Amniotic stem cell (primary cell): ENCODE measurements around the gene RTN1.

Experiments
- DNase-seq: peaks from one replicate; lab custom pipeline; 2025; lab: John Stamatoyannopoulos, UW

Gene RTN1

DNA sequence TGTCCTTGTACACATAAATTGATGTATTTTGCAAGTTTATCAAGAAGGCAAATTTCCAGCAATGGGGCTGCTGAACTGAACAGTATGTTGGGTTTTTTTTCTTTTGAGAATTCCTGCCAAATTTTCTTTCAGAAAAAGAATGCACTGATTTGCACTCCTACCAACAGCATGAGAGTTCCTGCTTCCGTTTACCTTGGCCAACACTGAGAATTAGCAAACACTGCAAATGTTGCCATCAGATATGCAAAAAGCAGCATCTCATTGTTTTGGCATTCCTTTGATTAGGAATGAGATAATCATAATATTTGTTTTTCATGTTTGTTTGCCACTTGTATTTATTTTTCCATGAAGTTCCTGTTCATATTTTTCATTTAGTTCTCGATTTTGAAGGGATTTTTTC is 82.4 kb downstream of the RTN1 start:
- no peak for DNase-seq

DNA sequence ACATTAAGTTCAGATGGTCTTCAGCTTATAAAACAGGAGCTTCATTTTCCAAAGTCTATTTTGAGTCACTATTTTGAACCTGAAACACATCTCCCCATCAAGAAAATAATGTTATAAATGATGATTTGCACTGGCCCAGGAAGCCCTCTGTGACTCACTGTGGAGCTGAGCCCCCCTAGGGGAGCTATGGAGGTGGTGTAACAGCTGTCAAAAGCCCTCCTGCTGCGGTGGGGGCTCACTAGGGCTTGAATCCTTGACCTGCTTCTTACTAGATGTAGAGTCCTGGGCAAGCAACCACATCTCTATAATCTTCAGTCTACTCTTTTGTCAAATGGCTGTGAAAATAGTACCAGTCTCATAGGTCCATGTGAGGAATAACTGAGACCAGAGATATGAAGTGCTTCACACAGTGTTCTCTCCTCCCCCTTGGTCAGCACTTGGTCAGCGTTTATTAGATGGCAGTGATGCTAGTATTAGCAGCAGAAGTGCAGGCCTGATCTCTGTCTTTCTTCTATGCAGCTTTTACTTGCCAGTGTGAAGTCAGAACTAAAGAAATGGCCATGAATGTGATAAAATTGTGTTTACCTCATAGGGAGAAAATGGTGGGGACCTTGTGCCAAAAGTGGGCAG is 83.4 kb downstream of the RTN1 start:
- no peak for DNase-seq

DNA sequence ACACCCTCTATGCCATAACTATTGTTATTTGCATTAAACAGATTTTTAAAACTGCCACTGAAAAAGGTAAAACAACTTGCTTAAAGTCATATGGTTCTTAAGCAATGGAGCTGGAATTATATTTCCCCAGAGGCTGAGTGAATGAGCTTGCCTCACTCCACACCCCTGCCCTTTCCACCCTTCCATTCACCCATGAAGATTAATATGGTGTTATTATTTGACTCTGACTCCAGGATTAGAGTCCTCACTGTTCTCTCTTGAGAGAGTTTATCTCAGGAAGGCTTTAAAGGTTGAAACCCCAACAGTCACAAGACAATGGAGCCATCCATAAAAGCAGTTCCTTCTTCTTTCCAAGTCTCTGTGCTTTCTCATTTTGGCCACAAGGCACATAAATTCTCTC is 84.9 kb downstream of the RTN1 start:
- DNase-seq: no peak

DNA sequence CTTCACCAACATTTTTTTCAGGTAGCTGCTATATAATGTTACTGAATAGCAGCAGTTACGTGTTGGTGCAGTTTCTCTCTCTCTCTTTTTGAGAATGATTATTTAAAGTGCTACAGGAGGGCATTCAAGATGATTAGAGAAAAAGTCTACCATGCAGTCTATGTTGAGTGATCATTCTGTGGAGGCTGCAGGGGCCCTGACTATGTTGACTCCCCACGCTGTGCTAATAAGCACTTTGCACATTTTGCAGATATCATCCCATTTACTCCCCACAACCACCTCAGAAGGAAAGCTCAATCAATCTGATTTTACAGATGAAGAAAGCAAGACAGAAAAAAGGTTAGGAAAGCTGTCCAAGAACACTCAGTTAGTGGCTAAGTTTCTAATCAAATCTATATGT is 87.8 kb downstream of the RTN1 start:
- no peak for DNase-seq

DNA sequence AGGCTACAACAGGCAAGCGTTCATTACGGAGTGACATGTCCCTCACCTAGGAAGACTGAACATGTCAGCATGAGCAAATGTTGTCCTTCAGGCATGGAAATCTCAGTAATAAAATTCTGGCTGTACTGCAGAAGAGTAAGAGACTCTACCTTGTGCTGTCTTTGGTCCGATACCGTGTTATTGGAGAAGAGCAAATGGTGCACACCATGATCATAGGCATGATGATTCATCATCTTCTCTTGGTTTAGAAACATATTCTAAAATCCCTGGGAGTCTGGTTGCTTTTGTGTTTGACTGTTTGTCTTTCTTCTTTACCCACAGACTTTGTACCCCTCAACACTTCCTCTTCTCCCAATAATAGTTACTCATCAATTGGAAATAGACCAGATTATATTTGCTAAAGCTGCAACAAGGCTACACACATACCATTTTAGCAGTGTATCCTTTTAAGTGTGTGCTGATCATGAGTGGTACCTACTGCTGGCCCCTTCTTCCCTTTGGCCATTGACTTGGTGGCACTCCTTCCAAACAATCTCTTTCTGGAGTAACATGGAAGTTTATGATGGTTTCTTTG is 93.5 kb downstream of the RTN1 start:
- DNase-seq: no peak

DNA sequence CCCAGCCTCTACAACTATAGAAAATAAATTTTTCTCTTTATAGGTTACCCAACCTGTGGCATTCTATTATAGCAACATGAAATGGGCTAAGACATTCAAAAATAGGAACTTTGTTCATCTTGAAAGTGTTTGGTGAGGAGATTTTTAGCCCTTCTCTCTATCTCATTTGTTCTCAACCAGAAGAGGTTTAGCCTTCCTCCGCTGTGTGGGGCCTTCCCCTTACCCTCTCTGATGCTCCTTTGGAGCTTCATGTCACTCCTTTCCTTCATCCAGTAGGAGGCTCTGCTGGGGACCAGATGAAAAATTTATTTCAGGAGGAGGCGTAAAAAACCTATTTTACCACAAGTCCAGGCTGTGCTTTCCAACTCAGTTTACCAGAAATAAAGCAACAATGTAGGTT is 94.1 kb downstream of the RTN1 start:
- DNase-seq: no peak

DNA sequence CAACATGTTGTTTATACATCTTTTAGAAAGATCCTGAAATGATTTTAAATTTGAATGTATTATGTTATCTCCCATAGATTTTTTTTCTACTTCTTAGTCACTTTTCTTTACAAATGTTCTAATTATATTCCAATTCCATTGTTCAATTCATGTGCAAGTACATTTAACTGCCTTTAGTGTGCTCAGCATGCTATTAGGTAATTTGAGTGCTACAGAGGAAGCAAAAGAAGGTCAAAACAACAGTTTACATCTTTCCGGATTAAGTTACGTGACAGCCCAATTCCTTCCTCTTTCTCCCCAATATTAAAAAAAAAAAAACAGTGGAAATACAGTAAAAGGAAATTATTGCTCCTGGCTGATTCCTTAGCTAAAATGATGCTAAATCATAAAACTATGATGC is 98.3 kb downstream of the RTN1 start:
- no peak for DNase-seq

DNA sequence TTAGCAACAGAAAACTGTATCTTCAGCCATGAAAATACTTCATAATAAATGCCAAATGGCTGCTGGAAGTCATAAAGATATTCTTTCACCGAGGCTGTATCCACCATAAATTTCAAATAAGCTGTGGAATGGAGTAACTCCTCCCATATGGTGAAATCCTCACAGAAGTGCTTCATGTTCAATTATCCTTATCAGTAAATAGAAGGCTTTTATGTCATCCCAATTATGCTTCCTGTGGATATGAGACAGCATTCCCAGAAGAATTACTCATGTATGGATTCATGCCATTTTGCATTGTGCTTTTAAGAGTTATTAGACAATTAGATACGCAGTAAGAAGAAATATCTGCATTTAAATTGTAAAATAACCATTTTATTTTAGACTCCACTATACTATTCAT is 99.0 kb downstream of the RTN1 start:
- no peak for DNase-seq

DNA sequence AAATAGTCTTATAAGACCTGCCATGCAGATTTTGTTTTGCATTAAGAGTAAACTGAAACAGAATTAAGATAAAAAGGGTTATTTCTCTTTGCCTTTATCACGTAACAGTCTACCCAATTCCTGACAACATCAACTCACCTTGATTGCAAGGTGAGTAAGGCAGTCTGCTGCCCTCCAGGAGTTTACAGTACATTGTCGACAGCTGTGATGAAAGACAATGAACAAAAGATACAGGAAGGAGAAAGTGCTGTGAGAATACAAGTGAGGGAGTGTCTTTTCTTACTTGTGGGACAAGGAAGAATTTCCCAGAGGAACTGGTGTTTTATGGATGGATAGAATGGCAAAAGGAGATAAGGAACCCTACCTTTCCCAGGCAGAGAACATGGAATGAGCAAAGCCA is 101.0 kb downstream of the RTN1 start:
- no peak for DNase-seq

DNA sequence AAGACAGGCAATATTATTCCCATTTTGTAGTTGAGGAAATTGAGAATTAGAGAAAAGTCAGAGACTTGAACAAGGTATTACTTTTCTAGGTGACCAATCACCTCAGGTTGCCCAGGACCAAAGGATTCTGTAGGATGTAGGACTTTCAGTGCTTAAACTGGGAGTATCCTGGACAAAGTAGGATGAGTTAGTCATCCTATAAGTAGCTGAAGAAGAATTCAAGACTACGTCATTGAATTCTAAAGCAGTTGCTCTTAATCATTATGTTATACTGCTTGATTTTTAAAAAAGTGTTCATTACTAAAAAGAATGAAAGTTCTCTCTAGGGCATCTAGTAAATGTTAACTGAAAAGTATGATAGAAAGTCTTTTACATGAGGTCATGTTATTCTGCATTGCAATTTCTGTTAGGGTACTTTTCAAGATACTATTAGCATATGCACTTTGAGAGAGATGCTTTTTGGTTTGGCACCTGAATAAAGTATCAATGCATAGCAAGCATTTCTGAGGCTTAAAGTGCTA is 101.7 kb downstream of the RTN1 start:
- no peak for DNase-seq

DNA sequence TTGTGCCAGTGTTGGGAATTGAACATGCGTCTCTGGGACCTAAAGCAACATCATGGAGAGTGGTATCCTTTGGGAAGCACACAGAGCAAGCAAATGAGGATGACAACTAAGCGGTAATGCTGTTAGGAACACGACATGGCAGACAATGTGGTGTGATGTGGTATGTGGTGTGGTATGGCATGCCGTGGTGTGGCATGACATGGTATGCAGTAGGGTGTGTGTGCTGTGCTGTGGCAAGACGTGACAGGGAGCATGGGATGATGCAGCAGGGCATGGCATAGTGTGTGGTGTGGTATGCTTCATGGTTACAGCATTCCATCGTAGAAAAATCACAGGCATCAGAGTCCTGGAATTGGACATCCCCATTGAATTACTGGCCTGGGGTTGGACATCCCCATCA is 108.7 kb downstream of the RTN1 start:
- no peak for DNase-seq

DNA sequence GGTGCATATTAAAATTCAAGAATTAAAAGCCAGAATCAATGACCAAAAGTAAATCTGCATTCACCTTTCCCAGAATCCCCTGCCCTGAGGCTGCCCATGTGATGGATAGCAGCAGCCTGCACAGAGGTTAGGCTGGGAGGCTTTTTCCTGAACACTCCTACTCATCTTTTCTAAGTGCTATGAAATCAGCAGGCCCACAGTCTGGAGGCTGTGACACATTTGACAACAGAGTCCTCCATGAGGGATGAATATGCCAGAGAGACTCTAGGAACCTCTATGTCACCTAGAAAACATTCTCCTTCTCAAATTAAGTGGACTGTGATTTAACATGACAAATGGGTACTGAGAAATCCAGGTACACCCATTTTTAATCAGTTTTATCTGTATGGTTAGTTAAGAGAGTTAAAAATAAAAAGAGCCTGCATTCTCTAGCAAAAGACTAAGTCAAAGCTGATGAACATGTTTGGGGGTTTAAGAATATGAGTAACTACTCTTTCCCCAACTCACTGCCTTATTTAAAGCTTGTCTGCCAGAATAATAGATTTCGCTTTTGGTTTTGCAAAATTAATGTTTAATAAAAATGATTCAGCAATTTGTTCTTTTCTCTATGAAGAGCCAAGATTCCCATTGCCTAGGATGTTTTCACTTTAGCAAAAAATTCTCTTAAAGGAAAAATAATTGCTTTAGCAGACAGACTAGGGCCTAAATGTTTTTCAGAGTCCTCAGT is 115.0 kb downstream of the RTN1 start:
- no peak for DNase-seq

DNA sequence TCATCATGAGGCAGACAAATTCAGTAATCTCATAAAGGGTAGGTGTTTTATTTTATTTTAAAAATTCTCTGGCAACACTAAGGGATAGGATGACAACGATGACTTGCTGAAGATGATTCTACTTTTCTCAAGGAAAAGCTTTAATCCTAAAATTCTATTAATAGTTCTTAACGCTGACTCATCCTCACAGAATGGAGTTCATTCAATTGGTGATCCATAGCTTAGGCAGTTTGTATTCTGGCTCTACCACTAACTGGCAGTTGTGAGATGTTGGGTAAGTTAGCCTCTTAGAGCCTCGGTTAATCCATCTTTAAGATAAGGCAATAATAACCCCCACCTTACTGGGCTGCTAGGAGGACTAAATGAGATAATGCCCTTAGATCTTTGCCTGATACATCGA is 116.3 kb downstream of the RTN1 start:
- DNase-seq: no peak

DNA sequence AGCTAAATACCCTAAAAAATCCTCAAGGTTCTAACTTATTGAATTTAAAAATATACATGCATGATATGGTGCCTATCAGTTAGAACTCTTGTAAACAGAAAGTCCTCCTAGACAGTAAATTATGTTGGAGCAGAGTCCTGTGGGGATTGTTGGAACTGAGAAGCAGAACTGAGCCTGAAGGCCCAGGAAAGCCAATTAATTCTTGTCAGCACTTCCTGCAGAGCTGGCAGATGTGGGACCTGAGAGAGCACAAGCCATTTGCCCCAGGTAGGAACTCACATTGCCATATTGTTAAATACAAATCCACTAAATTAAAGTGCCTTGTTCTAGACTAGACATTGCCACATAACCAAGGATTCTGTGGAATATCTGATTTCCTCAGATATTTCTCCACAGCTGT is 117.1 kb downstream of the RTN1 start:
- no peak for DNase-seq

DNA sequence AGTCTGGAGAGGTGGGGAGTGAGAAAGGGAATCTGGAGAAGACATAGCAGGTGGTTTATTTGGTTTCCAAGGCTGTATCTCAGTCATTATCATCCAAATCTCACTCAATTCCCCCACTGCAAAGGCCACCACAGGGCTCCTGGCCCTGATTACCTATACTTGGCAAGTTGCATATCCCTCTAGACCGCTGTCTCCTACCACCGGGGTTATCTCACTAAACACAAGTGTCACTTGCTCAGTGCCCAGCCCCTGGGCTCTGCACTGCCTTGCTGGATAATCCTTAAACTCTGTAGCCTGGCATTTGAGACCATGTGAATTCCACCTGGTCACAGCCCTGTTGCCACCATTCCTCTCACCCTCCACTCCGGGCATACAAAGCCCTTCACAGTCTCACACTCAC is 119.0 kb downstream of the RTN1 start:
- no peak for DNase-seq

DNA sequence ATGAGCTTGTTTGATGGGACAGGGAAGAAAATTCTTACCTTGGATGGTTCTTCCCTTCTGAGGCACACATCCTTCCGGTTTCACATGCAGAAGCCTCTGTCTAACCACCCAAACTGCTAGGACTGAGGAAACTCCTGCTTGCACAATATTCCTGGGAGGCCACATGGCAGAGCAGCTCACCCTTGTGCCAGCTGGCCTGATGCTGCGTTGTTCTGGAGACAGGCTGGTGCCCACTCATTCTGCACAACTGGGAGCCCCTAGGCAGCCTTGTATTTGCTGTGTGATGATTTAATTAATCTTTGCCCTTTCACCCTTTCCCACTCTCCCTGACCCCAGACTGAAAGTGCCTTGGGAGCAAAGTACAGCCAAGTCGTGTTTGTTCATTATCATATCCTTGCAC is 130.8 kb downstream of the RTN1 start:
- DNase-seq: no peak

DNA sequence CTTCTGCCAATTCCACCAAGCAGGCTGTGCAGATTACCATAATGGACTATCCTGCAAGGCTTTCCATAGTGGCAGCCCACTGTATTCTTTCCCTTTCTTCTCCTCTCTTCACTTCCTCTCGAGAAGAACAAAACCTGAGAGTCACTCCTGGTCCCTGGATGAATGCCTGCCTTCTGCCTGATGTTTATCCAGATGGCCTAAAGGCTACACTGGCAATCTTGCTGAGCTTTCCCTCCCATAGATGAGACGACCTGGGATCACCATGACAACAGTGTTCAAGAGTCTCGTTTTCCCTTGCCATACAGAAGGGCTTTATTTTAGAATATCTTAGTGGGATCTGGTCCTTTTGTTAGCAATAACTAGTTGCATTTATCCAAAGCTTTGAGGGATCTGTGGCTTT is 142.3 kb downstream of the RTN1 start:
- no peak for DNase-seq

DNA sequence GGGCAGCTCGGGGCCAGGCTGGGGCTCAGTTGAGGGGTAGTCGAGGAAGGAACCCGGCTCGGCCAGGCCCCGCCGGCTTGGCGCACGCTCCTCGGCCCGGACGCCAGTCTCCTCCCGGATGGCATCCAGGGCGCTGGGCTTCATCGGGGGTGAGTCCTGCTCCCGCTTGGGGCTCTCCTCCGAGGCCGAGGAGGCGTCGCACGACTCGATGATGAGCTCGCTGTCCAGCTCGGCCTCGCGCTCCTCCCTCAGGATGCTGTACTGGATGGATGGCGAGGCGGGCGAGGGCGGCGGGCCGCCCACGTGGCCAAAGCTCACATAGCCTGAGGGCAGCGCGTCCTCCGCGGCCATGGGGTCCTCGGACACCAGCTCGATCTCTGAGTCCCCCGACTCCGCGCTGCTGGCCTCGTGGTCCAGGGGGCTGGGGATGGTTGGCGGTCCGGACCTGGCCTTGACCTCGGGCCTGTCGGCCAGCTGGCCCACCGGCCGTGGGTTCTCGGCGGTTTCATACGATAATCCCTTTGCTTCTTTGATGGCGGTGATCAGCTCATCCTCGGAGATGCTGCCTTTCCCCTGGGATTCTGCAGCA is 143.4 kb downstream of the RTN1 start:
- DNase-seq: no peak

DNA sequence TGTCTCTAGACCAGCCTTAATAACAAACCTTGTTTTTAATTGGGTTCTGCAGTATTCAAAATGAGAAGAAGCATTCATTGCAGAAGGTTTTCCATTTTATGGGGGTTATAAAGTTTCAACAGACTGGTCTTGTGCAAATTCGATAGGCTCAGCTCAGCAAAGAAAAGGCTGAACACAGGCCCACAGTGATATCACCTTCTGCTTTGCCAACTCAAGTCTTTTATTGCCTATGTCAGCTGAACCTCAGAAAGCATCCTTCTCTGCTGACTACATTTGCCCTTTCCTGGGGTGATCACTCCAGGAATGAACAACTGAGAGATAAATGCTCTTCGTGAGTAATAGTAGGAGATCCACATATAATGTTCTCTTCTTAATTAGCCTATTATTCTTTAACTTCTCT is 159.5 kb downstream of the RTN1 start:
- no peak for DNase-seq

DNA sequence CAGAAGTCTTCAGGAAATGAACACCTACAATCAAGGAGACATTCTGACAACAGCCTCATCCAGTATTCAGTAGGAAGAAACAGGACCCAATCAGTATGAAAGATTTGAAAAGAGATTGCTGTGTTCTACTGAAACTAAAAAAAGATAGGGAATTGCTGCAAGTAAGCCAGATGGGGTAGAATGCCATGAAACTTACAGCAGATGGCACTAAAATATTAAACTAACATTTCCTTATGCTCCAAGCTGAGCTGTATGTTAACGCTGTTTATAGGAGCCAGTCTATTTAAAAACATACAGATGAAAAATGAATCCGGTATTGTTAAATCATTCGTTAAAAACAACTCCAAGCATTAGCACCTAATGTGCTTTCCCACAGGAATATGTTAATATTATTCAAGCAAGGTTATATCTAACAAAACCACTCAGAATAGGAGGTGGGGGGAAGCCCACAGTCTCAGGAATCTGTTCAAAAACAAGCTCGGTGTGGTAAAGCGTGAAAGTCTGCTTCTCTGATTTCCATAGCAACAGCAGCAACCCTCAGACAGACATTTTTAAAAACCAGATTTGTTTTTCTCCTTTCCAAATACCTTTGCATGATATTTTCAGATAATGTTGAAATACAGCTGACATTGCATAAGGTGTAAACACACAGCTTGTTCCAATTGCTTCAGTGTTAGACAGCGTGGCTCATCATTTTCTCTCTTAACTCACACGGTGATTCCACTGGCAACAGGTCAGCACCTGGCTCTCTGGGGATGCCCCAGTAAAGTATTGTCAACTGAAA is 162.6 kb downstream of the RTN1 start:
- DNase-seq: no peak

DNA sequence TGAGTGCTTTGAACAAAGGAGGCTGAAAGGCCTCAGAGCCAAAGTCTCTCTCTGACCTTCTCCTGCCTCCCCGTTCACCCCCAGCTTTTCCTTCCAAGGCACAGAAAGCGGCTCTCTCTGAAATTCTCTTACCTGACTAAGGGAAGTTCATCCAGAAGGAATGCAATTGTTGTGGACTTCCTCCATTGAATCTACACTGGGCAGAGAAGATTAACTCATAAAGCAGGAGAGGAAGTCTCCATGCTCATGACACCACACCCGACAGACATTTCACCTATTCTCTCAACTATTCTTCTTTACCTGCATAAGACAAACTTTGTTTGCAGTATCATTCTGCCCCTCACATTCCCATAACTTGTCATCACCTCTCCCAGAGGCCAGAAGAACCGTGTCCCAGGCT is 164.7 kb downstream of the RTN1 start:
- no peak for DNase-seq

DNA sequence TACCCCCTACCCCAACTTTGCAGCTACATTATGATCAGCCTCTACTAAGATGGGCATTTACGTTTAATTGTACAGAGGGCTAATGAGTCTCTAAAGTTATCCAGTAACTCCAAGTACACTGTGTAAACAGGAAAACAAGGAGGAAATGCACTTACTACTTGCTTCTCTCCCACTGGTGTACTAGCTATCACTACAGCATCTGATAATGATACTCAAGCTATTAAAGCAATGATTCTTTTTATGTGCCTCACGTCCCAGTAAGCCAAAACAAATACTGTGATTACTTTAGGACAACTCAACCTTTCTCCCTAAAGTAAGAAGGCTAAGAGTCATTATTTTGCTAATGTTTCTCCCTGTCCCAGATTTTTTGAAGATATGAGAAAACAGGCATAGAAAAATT is 165.3 kb downstream of the RTN1 start:
- DNase-seq: no peak
